PC-3 (cell line): ENCODE results near the gene C11orf58. TPM values are rescaled to one million over a fixed set of nuclear protein-coding genes. Genes with fewer than 3 reads are reported as not detected.

Source experiments
- ATAC-seq: fragments of 200-7000 bp; cut with Tn5 transposase; 2 replicates; pipeline ENCODE4 v1.9.1; 2020; ENCODE audit warnings: mild to moderate bottlenecking, moderate library complexity
- BruUV-seq: library from RNA; stranded (reverse); fragments of 400-500 nt; replicated peaks from 2 replicates; lab custom pipeline; 2021; lab: Mats Ljungman, UMichigan
- CTCF ChIA-PET: fragments of 300-600 bp; sonication (Branson Sonifier 250); formaldehyde crosslinking; loops from one replicate; lab custom pipeline; 2022; ENCODE audit warnings: antibody characterized with exemption; lab: Charles Lee
- POLR2A ChIA-PET: fragments of 300-600 bp; sonication (Branson Sonifier 250); formaldehyde crosslinking; loops from one replicate; lab custom pipeline; 2022; ENCODE audit warnings: antibody characterized with exemption; ENCODE audit not compliant: unreplicated experiment; lab: Charles Lee
- DNase-seq: peaks from one replicate; pipeline ENCODE4 v3.0.0-alpha.2; 2015
- H2AFZ ChIP-seq: fragments of 300-600 bp; sonication (generic); 2 replicates; pipeline ENCODE4 v1.6.0; 2016; ENCODE audit warnings: antibody characterized with exemption, low read length
- H3F3A ChIP-seq: fragments of 300-600 bp; sonication (generic); one replicate; pipeline ENCODE4 v1.6.0; 2017; ENCODE audit warnings: antibody characterized with exemption, low read length, control low read depth, mild to moderate bottlenecking; ENCODE audit not compliant: unreplicated experiment
- H3K27ac ChIP-seq: fragments of 300-600 bp; sonication (generic); 2 replicates; pipeline ENCODE4 v1.5.1; 2016; ENCODE audit warnings: mild to moderate bottlenecking, low read length
- H3K27me3 ChIP-seq: fragments of 300-600 bp; sonication (generic); 2 replicates; pipeline ENCODE4 v1.6.1; 2016; ENCODE audit warnings: low read length, mixed read lengths
- H3K36me3 ChIP-seq: fragments of 300-600 bp; sonication (generic); 2 replicates; pipeline ENCODE4 v1.6.1; 2016; ENCODE audit warnings: low read depth, mixed run types, low read length, mixed read lengths
- H3K4me1 ChIP-seq: fragments of 300-600 bp; sonication (generic); 2 replicates; pipeline ENCODE4 v1.5.1; 2016; ENCODE audit warnings: low read length; ENCODE audit not compliant: insufficient read depth
- H3K4me2 ChIP-seq: fragments of 300-600 bp; sonication (generic); 2 replicates; pipeline ENCODE4 v1.6.0; 2016; ENCODE audit warnings: low read length
- H3K4me3 ChIP-seq: fragments of 300-600 bp; sonication (generic); 2 replicates; pipeline ENCODE4 v1.5.1; 2016; ENCODE audit warnings: mild to moderate bottlenecking, low read length, mixed read lengths
- H3K79me2 ChIP-seq: fragments of 300-600 bp; sonication (generic); 2 replicates; pipeline ENCODE4 v1.6.1; 2017; ENCODE audit warnings: low read length, mixed read lengths
- H3K9ac ChIP-seq: fragments of 300-600 bp; sonication (generic); 2 replicates; pipeline ENCODE4 v1.6.0; 2016; ENCODE audit warnings: mild to moderate bottlenecking, low read length
- H3K9me2 ChIP-seq: fragments of 300-600 bp; sonication (generic); replicated peaks from 2 replicates; pipeline ENCODE4 v1.6.1; 2016; ENCODE audit warnings: mixed run types, low read length, mixed read lengths
- H3K9me3 ChIP-seq: fragments of 300-600 bp; sonication (generic); 2 replicates; pipeline ENCODE4 v1.6.1; 2016; ENCODE audit warnings: low read length, mixed read lengths
- H4K20me1 ChIP-seq: fragments of 300-600 bp; sonication (generic); 2 replicates; pipeline ENCODE4 v1.6.1; 2016; ENCODE audit warnings: low read length, mixed read lengths
- CTCF ChIP-seq: fragments of 300-600 bp; sonication (generic); conservative IDR thresholded peaks from 2 replicates; pipeline ENCODE4 v1.5.1; 2017; ENCODE audit warnings: antibody characterized with exemption, low read depth, mild to moderate bottlenecking, low read length
- EZH2 ChIP-seq: fragments of 300-600 bp; sonication (generic); IDR thresholded peaks from one replicate; pipeline ENCODE4 v1.6.1; 2017; ENCODE audit warnings: antibody characterized with exemption, mild to moderate bottlenecking, low read length; ENCODE audit not compliant: unreplicated experiment
- EZH2phosphoT487 ChIP-seq: fragments of 300-600 bp; sonication (generic); IDR thresholded peaks from 2 replicates; pipeline ENCODE4 v1.6.1; 2018; ENCODE audit warnings: mild to moderate bottlenecking, antibody characterized with exemption, low read length, borderline replicate concordance
- intact Hi-C: fragments of 100-400 bp; cut with micrococcal nuclease; formaldehyde crosslinking; loops from 2 replicates; pipeline ENCODE4 v1.9.0; 2023
- total RNA-seq: library from RNA; depleted of rRNA; stranded (reverse); fragments of >200 nt; gene quantifications from 2 replicates; pipeline ENCODE4 v1.2.3, GENCODE V29; 2014

Gene C11orf58
- total RNA-seq, 1 experiment from 2014 or later: 157 TPM

- POLR2A ChIA-PET: no interaction called here
- no peak for DNase-seq
- H3K4me1 ChIP-seq: peaks cover 34% of the 10 kb centered on the region
These were observed 45.6 kb downstream of the C11orf58 start for GRCh38 chr11:16784097-16784496.

GRCh38 chr11:16784666-16785065 is 46.2 kb downstream of the C11orf58 start:
- ChIA-PET POLR2A (no interaction called here), CTCF (interaction anchor here (0.6 to 1.5 kb wide), 2 partner anchors 98 to 99 kb away, joined by 3 to 6 read pairs; no protein-coding TSS in a partner anchor)
- Histone ChIP-seq H3K9me3 (no peaks in the 10 kb centered on the region), H3K4me2 (no peak overlapping the region), H3K4me1 (peaks cover 37% of the 10 kb centered on the region), H3K27ac (no peak overlapping the region), H4K20me1 (no peaks in the 10 kb centered on the region), H3K4me3 (no peak overlapping the region), H3K79me2 (no peaks in the 10 kb centered on the region), H3K9ac (no peak overlapping the region), H2AFZ (no peak overlapping the region), H3F3A (peaks cover 12% of the 10 kb centered on the region), H3K27me3 (no peaks in the 10 kb centered on the region), H3K36me3 (no peaks in the 10 kb centered on the region), H3K9me2 (no peaks in the 10 kb centered on the region)
- TF ChIP-seq CTCF (no peak), EZH2phosphoT487 (no peak), EZH2 (no peak)
- ATAC-seq (no peak), DNase-seq (no peak)
- intact Hi-C loops: loop anchor here (5.0 kb wide), 1 partner anchor 278 kb away; no protein-coding TSS in a partner anchor
- BruUV-seq: no TSS peak

More at GRCh38 chr11:16784097-16784496, 45.6 kb downstream of the C11orf58 start:
- Histone ChIP-seq H3K9me3 (no peaks in the 10 kb centered on the region), H3K27me3 (no peaks in the 10 kb centered on the region), H3K27ac (no peak overlapping the region), H3K36me3 (no peaks in the 10 kb centered on the region), H3K9ac (no peak overlapping the region), H3K9me2 (no peaks in the 10 kb centered on the region), H3K4me2 (no peak overlapping the region), H3F3A (peaks cover 12% of the 10 kb centered on the region), H4K20me1 (no peaks in the 10 kb centered on the region), H2AFZ (no peak overlapping the region), H3K79me2 (no peaks in the 10 kb centered on the region), H3K4me3 (no peak overlapping the region)
- CTCF ChIA-PET: interaction anchor here (0.6 to 0.7 kb wide), 2 partner anchors 99 to 162 kb away, joined by 3 to 5 read pairs; no protein-coding TSS in a partner anchor
- no peak for ATAC-seq
- BruUV-seq: no TSS peak
- TF ChIP-seq EZH2phosphoT487: no peak
- TF ChIP-seq CTCF: no peak
- TF ChIP-seq EZH2: no peak
- intact Hi-C loops: no loop called here

- ChIA-PET CTCF (interaction anchor here (0.6 to 1.5 kb wide), 2 partner anchors 25 to 97 kb away, joined by 3 to 6 read pairs; no protein-coding TSS in a partner anchor), POLR2A (no interaction called here)
These were observed 47.2 kb downstream of the C11orf58 start for GRCh38 chr11:16785520-16786128.

More at GRCh38 chr11:16785520-16786128, 47.2 kb downstream of the C11orf58 start:
- BruUV-seq: no TSS peak
- no peak overlapping the region for H2AFZ ChIP-seq
- no peak for TF ChIP-seq EZH2
- peak; percentile 83 for TF ChIP-seq CTCF
- TF ChIP-seq EZH2phosphoT487: no peak
- H3K36me3 ChIP-seq: no peaks in the 10 kb centered on the region
- peaks cover 37% of the 10 kb centered on the region for H3K4me1 ChIP-seq
- no peak overlapping the region for H3K4me3 ChIP-seq
- no peaks in the 10 kb centered on the region for H4K20me1 ChIP-seq
- H3K9me2 ChIP-seq: no peaks in the 10 kb centered on the region
- DNase-seq (peak; percentile 71), ATAC-seq (peak; percentile 39)
- intact Hi-C loops: loop anchor here (5.0 kb wide), 1 partner anchor 277 kb away; no protein-coding TSS in a partner anchor
- no peaks in the 10 kb centered on the region for H3K79me2 ChIP-seq
- peaks cover 12% of the 10 kb centered on the region for H3F3A ChIP-seq
- H3K4me2 ChIP-seq: no peak overlapping the region
- H3K27me3 ChIP-seq: no peaks in the 10 kb centered on the region
- H3K9me3 ChIP-seq: no peaks in the 10 kb centered on the region
- H3K9ac ChIP-seq: no peak overlapping the region
- no peak overlapping the region for H3K27ac ChIP-seq
